Non-pigmented ciliary epithelial cell (primary cell): Measurements from ENCODE around the gene UCP1.
"Not testable (repeated sequence)": the region's sequence is repeated elsewhere in the genome, so short reads cannot be mapped to it uniquely, and the experiment has no call there.

Source experiments
- DNase-seq: peaks from one replicate; pipeline ENCODE4 v3.0.0-alpha.2; 2010; ENCODE audit warnings: low read depth

UCP1 gene

GRCh38 chr4:140533951-140534480 is 34.7 kb downstream of the UCP1 start:
- DNase-seq, result peak; percentile 59

GRCh38 chr4:140529434-140529833 is 39.3 kb downstream of the UCP1 start:
- no peak for DNase-seq

DNA sequence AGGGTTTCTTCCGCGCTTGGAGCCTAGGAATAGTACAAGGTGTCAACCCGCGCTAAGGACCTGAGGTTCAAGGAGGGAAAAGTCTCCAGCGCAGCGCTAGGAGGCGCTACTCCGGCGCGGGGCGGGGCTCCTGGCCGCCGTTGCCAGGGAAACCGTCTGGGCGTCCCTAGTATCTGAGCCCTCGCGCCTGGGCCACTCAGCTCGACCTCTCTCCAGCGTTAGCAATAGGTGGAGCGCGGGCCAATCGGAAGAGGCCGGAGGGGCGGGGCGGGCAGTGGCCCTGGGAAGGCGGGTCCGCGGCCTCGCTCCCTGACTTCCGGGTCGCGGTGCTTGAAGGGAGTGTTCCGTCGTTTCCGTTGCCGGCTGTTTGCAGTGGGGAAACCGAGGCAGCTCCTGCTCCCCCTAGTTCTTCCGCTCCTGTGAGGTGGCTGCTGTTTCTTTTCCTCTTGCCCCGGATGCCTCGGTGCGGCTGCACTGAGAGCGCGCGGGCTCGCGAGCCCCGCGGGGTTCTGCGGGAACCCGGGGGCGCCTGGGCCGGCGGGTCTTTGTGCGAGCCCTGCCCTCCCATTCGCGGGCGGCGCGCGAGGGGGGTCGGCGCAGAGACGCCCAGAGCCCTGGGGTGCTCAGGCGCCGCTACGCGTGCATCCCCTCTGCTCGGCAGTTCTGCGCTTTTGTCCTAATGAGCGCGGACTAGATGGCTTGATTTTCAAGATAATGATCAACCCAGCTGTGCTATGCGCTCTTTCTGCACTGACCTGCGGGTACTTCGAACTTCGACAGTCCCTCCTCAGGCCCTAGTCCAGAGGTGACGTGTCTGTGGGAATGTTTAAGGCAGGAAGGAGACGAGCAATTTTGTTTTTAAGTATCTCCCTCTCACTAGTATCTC is 44.7 kb downstream of the UCP1 start, which contains the start of gene ELMOD2:
Gene ELMOD2, plus strand, starts transcription at position 312 of the 886 bp plus-strand sequence. CDS start 1,261 bp downstream, outside the sequence.
- peak; percentile 91 for DNase-seq

DNA sequence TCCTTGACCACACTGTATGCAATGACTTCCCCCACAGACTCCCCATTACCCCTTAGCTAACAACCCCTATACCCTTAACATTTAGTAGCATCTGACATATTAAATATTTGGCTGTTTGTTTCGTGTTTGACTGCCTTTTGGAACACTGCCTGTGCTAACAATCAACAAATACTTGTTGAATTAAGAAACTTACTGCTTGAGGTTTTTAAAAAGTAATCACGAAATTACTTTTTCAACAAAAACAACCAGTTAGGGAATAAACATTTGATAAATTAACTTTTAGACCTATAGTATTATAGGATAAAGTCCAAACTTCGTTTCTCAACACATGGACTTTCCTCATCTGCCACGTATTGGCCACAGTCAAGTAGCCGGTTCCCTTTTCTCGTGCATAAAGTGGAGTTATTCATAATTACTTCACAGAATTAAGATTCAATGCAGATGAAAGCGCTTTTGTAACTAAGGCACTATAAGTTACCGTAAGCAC is 45.3 kb downstream of the UCP1 start:
- no peak for DNase-seq

DNA sequence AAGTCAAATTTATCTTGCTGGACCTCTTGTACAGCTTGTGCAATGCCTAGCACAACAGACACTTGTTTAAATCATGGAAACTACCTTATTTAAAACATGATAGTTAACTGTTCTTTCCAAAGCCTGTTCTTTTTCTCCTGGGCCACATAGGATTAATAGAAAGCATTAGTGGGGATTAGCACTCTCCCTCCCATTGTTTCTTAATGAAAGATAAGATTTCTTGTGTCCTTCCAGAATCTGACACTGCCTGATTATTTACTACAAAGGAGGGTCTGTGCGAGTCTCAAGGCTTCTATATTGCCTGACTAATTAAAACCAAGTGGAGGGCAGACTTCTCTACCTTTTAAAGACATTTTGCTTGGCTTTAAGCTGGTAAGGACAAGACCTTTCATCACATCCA is 53.3 kb downstream of the UCP1 start:
- no peak for DNase-seq

- not testable (repeated sequence) for DNase-seq
Observed at GRCh38 chr4:140513765-140514164, 55.0 kb downstream of the UCP1 start.
